Measurements from ENCODE around the gene ZIC2. TPM values are rescaled to one million over a fixed set of nuclear protein-coding genes. Genes with fewer than 3 reads are reported as not detected.
A peak's percentile ranks its signal among the peaks of the same experiment; 100 is the strongest.

ZIC2 gene
- total RNA-seq, 1 donor from 2014 or later, result 30.6 TPM

DNA sequence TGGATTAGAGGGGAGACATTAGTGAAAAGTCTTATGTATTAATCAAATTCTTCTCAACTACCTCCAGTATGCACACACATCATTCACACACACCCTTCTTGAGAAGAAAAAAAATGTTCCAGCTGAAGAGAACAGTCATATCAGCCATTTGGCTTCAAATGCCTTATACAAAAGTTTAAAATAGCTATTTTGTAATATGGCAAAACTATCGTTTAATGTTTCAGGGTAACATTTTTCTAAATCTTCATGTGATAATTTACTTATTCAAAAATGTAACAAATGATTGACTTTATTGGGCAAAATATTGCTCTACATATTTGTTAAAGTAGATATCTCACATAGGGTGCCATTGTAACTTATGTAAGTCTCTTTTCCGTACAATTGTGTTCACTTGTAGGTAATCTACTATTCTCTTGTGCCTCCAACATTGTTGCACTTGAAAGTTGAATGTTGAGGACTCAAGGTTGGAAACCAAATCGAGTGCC lies 13.6 kb downstream of the ZIC2 start:
- TF ChIP-seq CTCF (IDR thresholded peaks at IDR 0.05), result no peak
- Mint-ChIP-seq H3K9me3 (ENCODE audit: low read depth) (no peaks in the 10 kb centered on the region), H3K4me1 (ENCODE audit: low read depth) (peaks cover 44% of the 10 kb centered on the region), H3K27ac (ENCODE audit: unreplicated experiment) (peak overlapping the region; percentile 54), H3K4me3 (ENCODE audit: unreplicated experiment) (peak overlapping the region; percentile 65), H3K36me3 (ENCODE audit: low read depth) (no peaks in the 10 kb centered on the region), H3K27me3 (ENCODE audit: low read depth) (peaks cover 15% of the 10 kb centered on the region)
- DNase-seq (ENCODE audit: low spot score), result no peak

GRCh38 chr13:99995589-99996380 lies 14.2 kb downstream of the ZIC2 start:
- peak overlapping the region; percentile 54 for H3K27ac Mint-ChIP-seq (ENCODE audit: unreplicated experiment)
- H3K4me3 Mint-ChIP-seq (ENCODE audit: unreplicated experiment), result peak overlapping the region; percentile 65
- H3K36me3 Mint-ChIP-seq (ENCODE audit: low read depth), result no peaks in the 10 kb centered on the region
- TF ChIP-seq CTCF (IDR thresholded peaks at IDR 0.05), result no peak
- H3K27me3 Mint-ChIP-seq (ENCODE audit: low read depth), result peaks cover 15% of the 10 kb centered on the region
- no peaks in the 10 kb centered on the region for H3K9me3 Mint-ChIP-seq (ENCODE audit: low read depth)
- DNase-seq (ENCODE audit: low spot score), result no peak
- peaks cover 39% of the 10 kb centered on the region for H3K4me1 Mint-ChIP-seq (ENCODE audit: low read depth)

DNA sequence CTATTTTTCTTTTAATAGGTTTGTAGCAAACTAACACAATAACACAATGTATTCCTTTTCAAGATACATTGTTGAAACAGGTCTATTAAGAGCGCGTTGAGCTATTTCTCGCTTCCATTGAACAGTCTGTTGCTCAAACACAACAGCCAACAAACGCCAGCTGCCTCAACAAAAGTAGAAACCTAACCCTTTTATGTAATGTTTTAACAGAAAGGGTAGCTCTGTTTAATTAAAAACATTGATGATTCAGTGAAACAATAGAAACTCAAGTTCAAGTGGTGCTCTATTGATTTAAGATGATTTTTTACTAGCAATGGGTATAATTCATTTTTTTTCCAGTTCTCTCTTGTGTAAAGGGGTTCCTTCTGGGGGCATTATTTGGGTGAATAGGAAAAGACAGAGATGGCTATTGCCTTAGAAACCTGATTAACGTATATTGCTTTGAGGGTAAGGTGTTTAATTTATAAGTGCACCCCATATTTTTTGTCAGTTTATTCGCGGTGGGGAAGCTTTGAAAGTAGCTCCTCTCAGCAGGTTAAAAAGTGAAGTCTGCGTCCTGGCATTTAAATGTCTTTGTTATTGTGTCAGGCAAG lies 14.9 kb downstream of the ZIC2 start:
- Mint-ChIP-seq H3K27ac (ENCODE audit: unreplicated experiment) (no peak overlapping the region), H3K4me3 (ENCODE audit: unreplicated experiment) (peak overlapping the region; percentile 65), H3K4me1 (ENCODE audit: low read depth) (peaks cover 39% of the 10 kb centered on the region), H3K27me3 (ENCODE audit: low read depth) (peaks cover 15% of the 10 kb centered on the region), H3K36me3 (ENCODE audit: low read depth) (no peaks in the 10 kb centered on the region), H3K9me3 (ENCODE audit: low read depth) (no peaks in the 10 kb centered on the region)
- no peak for DNase-seq (ENCODE audit: low spot score)
- TF ChIP-seq CTCF (IDR thresholded peaks at IDR 0.05), result no peak

DNA sequence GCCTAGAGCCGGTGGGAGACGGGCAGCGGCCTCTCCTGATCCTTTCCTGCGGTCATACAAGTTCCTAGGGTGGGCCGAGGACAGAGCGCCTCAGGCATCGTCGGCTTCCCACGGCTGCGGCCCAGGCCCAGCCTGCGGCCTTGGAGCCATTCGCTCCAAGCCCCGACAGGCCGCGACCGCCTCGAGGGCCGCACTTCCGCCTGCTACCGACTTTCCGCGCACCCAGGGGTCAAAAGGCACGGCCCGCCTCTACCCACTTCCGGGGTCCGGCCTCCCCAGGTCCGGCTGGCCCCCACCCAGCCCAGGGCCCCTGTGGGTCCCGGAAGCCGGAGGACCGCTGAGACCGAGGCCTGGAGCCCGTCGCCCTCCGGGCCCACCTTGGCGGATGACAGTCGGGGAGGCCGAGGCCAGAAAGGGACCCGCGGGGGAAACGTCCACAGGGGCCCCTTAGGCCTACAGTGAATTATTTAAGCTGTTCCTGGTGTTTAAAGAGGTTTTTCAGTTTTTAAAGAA lies 16.2 kb downstream of the ZIC2 start:
- Mint-ChIP-seq H3K27me3 (ENCODE audit: low read depth) (peaks cover 15% of the 10 kb centered on the region), H3K36me3 (ENCODE audit: low read depth) (no peaks in the 10 kb centered on the region), H3K9me3 (ENCODE audit: low read depth) (no peaks in the 10 kb centered on the region), H3K27ac (ENCODE audit: unreplicated experiment) (no peak overlapping the region), H3K4me3 (ENCODE audit: unreplicated experiment) (no peak overlapping the region), H3K4me1 (ENCODE audit: low read depth) (peaks cover 27% of the 10 kb centered on the region)
- no peak for DNase-seq (ENCODE audit: low spot score)
- no peak for TF ChIP-seq CTCF (IDR thresholded peaks at IDR 0.05)

DNA sequence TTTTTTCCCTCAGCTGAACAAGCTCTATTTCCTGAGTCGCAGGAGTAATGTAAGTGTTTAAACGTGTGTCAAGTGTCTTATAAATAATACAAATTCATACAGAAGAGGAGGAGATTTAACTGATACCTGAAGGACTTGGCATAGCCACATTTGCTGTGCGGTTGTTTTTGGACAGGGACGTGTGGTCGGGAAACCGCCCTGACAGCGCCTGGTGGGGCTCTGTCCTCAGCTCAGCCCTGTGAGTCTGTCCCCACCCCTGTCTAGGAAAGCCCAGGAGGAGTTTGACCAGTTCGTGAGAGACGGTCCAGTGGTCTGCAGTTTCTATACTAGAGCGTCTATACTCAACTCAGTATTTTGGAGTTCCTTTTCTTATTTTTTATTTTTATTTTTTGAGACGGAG lies 16.7 kb downstream of the ZIC2 start:
- Mint-ChIP-seq H3K27ac (ENCODE audit: unreplicated experiment) (no peak overlapping the region), H3K4me1 (ENCODE audit: low read depth) (peaks cover 22% of the 10 kb centered on the region), H3K9me3 (ENCODE audit: low read depth) (peaks cover under 1% of the 10 kb centered on the region), H3K27me3 (ENCODE audit: low read depth) (peaks cover 15% of the 10 kb centered on the region), H3K4me3 (ENCODE audit: unreplicated experiment) (no peak overlapping the region), H3K36me3 (ENCODE audit: low read depth) (no peaks in the 10 kb centered on the region)
- no peak for TF ChIP-seq CTCF (IDR thresholded peaks at IDR 0.05)
- DNase-seq (ENCODE audit: low spot score), result no peak

Data from chondrocyte (in vitro differentiated cells).